GM20000 (cell line): ENCODE results near the gene CRACDL.

ENCODE experiments used
- DNase-seq: peaks from one replicate; pipeline ENCODE4 v3.0.0; 2012; ENCODE audit warnings: low spot score
- TF ChIP-seq, protein P1 (sequence below): IDR thresholded peaks from 2 replicates; pipeline ENCODE4 v1.5.1; 2012; ENCODE audit warnings: mild to moderate bottlenecking, control low read depth; ENCODE audit errors: extremely low read depth, missing control alignments

CRACDL gene

GRCh38 chr2:98932778-98933343, 3.2 kb downstream of the CRACDL start:
- DNase-seq: no peak
- TF ChIP-seq, protein P1, sequence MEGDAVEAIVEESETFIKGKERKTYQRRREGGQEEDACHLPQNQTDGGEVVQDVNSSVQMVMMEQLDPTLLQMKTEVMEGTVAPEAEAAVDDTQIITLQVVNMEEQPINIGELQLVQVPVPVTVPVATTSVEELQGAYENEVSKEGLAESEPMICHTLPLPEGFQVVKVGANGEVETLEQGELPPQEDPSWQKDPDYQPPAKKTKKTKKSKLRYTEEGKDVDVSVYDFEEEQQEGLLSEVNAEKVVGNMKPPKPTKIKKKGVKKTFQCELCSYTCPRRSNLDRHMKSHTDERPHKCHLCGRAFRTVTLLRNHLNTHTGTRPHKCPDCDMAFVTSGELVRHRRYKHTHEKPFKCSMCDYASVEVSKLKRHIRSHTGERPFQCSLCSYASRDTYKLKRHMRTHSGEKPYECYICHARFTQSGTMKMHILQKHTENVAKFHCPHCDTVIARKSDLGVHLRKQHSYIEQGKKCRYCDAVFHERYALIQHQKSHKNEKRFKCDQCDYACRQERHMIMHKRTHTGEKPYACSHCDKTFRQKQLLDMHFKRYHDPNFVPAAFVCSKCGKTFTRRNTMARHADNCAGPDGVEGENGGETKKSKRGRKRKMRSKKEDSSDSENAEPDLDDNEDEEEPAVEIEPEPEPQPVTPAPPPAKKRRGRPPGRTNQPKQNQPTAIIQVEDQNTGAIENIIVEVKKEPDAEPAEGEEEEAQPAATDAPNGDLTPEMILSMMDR: no peak

DNA sequence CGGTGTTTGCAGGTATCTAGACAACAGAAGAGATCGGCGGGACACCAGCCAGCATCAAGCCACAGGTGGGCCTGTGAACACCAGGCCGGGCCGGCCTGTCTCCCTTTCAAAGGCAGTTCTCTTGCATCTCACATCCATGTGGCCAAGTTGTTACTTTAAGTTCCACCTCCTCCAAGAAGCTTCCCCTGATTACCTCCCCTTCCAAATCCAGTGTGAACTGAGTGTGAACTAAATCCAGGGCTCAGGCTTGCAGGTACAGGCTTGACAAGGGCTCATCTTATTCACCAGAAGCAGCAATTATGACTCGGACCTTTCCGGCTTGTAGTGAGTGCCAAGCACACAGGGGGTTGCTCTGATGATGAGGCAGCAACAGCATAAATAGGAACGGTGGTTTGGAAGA, 3.9 kb downstream of the CRACDL start:
- TF ChIP-seq, protein P1: no peak

DNA sequence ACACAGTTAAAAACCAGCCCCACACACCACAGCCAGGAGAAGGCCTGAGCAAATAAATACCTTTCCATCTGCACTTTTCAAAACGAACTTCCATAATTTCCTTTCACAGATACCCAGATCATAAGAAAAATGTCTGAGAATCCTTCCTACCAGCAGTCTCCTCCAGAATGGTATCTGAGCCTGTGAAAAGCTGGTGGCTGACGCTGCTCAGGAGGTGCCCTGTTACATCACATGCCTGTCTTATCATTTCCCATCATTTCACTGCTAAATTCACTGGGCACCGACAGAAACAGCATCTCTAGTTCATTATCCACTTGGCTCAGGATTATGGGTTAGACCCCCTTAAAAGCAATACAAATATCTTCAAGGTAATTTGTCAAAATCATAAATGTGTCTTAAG, 4.4 kb downstream of the CRACDL start:
- TF ChIP-seq, protein P1: no peak
- DNase-seq: no peak

More for the DNA sequence above, 3.9 kb downstream of the CRACDL start:
- no peak for DNase-seq

DNA sequence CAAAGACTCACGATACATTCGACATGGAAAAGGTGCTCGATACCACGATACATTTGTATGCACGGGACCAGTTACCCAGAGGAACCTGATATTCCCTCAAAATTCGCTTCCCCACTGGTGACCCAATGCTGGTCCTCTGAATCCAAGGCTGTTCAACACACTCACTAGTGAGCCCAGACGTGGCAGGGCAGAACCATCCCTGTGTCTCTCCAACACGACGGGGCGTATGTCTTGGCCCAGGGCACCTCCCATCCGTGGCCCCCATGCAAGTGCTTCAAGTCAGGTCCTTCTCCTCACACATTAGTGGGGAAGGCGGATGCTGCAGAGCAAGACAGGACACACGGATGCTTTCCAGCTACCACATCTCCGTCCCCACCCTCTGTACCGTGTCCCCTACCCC, 6.1 kb downstream of the CRACDL start:
- TF ChIP-seq, protein P1: no peak
- DNase-seq: no peak

- TF ChIP-seq, protein P1: no peak
- DNase-seq: no peak
Observed at GRCh38 chr2:98928242-98928641, 7.8 kb downstream of the CRACDL start.

DNA sequence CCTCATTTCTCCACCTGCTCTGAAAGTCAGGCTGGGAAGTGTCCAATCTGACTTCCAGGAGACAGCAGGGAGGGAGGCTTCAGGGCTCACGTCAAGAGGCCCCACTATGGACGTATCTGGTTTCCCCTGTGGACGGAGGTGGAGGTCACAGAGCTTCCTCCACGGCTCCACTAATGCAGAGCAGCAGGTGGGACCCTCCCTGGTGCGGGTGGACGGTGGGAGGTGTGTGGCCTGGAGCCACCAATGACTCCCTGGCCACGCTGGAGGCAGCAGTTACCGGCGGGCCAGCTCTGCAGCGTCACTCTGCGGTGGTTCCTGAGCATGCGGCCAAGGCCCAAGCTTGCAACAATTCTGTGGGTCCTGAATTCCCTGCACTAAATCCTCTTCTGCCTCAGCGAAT, 9.0 kb downstream of the CRACDL start:
- DNase-seq: no peak
- TF ChIP-seq, protein P1: no peak

- TF ChIP-seq, protein P1: no peak
- DNase-seq: no peak
Observed at GRCh38 chr2:98926601-98927000, 9.4 kb downstream of the CRACDL start.
